ENCODE data around the gene RALGAPA1.
"Not testable (repeated sequence)": the region's sequence is repeated elsewhere in the genome, so short reads cannot be mapped to it uniquely, and the experiment has no call there.

Gene RALGAPA1

DNA sequence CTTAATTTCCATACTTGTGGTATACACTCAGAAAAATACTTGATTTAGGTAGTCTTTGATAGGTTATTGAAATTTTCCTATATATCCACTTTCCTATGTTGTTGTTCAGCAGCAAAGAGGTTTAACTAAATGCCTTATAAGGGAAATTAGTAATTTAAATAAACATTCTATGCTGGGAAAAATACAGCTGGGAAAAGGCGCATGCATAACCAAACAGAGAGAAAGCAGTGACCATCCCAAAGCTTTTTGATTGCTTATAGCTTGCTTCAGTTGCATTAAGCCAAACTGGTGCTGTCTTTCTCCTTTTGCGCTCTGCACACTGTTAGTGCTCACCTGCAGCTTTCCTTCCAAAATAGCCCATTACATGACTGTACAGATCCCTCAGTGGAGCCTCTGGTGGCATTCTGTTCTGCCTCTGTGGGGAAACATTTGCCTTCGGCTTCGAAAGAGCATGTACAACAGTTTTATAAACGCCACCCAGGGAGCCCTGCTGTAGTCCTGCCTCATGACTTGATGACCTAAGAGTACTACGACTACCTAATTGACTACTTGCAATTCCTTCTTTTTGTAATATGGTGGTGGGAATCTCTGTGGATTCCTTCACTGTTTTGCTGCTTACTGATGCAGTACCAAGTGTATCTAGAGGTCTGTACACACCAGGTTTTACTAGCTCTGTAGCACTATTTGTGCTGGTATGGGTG, 120.8 kb downstream of the RALGAPA1 start:
- Histone ChIP-seq H3K27ac (ENCODE audit: low read length) (no peak overlapping the region), H3K4me3 (ENCODE audit: low read length) (no peak overlapping the region), H3K9me3 (ENCODE audit: insufficient read depth, low read depth, low read length) (no peaks in the 10 kb centered on the region), H3K9ac (ENCODE audit: low read depth, low read length) (0 out of 2 replicates have a peak overlapping the region, but pooled peaks have one; percentile 13), H3K36me3 (ENCODE audit: insufficient read depth, low read depth, low read length) (peaks cover 3% of the 10 kb centered on the region; the same call in 1 of the 2 replicates), H3K27me3 (ENCODE audit: insufficient read depth, low read length) (no peaks in the 10 kb centered on the region), H3K4me1 (ENCODE audit: insufficient read depth, low read length) (no peaks in the 10 kb centered on the region)

DNA sequence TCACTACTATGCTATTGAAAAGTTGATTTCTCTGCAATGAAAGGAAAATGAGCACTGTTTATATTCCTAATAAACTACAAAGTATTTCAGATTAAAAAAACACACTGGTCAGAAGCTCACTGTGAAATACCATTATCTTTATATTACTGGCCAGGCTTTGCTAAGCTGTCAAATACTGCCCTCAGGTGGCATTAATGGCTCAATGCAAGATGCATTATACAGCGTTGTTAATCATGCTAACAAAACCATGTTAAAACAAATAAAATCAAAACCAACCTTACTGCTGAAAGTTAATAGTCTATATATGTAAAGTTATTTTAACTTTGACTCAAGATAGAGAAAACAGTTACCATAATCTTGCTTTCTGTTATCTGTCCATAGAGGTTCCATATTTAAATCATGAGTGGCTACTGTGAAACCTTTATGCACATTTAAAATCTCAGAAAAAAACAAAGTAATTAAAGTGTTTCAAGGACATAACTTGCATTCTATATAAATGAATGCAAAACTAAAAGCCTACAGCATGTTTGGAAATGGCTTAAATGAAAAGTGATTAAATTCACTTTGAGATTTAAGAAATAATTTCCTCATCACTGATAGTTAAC, 121.7 kb downstream of the RALGAPA1 start:
- no peak overlapping the region for H3K27ac ChIP-seq (ENCODE audit: low read length)
- H3K9ac ChIP-seq (ENCODE audit: low read depth, low read length), result no peak overlapping the region
- H3K4me3 ChIP-seq (ENCODE audit: low read length), result no peak overlapping the region
- H3K36me3 ChIP-seq (ENCODE audit: insufficient read depth, low read depth, low read length), result peaks cover 3% of the 10 kb centered on the region; the same call in 1 of the 2 replicates
- no peaks in the 10 kb centered on the region for H3K9me3 ChIP-seq (ENCODE audit: insufficient read depth, low read depth, low read length)
- no peaks in the 10 kb centered on the region for H3K4me1 ChIP-seq (ENCODE audit: insufficient read depth, low read length)
- H3K27me3 ChIP-seq (ENCODE audit: insufficient read depth, low read length), result no peaks in the 10 kb centered on the region

GRCh38 chr14:35683688-35684087, 125.4 kb downstream of the RALGAPA1 start:
- not testable (repeated sequence) for H3K36me3 ChIP-seq (ENCODE audit: insufficient read depth, low read depth, low read length); H3K9me3 ChIP-seq (ENCODE audit: insufficient read depth, low read depth, low read length); H3K9ac ChIP-seq (ENCODE audit: low read depth, low read length); H3K27me3 ChIP-seq (ENCODE audit: insufficient read depth, low read length); H3K4me3 ChIP-seq (ENCODE audit: low read length); H3K27ac ChIP-seq (ENCODE audit: low read length); H3K4me1 ChIP-seq (ENCODE audit: insufficient read depth, low read length)

- Histone ChIP-seq H3K9me3 (ENCODE audit: insufficient read depth, low read depth, low read length) (no peaks in the 10 kb centered on the region), H3K4me3 (ENCODE audit: low read length) (no peak overlapping the region), H3K36me3 (ENCODE audit: insufficient read depth, low read depth, low read length) (no peaks in the 10 kb centered on the region), H3K4me1 (ENCODE audit: insufficient read depth, low read length) (no peaks in the 10 kb centered on the region), H3K27me3 (ENCODE audit: insufficient read depth, low read length) (no peaks in the 10 kb centered on the region), H3K27ac (ENCODE audit: low read length) (no peak overlapping the region), H3K9ac (ENCODE audit: low read depth, low read length) (no peak overlapping the region)
These were observed 126.3 kb downstream of the RALGAPA1 start for GRCh38 chr14:35682802-35683201.

- no peak overlapping the region for H3K9ac ChIP-seq (ENCODE audit: low read depth, low read length)
- no peak overlapping the region for H3K27ac ChIP-seq (ENCODE audit: low read length)
- H3K4me3 ChIP-seq (ENCODE audit: low read length), result no peak overlapping the region
- peaks cover 13% of the 10 kb centered on the region for H3K36me3 ChIP-seq (ENCODE audit: insufficient read depth, low read depth, low read length)
- H3K27me3 ChIP-seq (ENCODE audit: insufficient read depth, low read length), result no peaks in the 10 kb centered on the region
- H3K9me3 ChIP-seq (ENCODE audit: insufficient read depth, low read depth, low read length), result no peaks in the 10 kb centered on the region
- H3K4me1 ChIP-seq (ENCODE audit: insufficient read depth, low read length), result no peaks in the 10 kb centered on the region
These were observed 130.6 kb downstream of the RALGAPA1 start for GRCh38 chr14:35678403-35679028.

DNA sequence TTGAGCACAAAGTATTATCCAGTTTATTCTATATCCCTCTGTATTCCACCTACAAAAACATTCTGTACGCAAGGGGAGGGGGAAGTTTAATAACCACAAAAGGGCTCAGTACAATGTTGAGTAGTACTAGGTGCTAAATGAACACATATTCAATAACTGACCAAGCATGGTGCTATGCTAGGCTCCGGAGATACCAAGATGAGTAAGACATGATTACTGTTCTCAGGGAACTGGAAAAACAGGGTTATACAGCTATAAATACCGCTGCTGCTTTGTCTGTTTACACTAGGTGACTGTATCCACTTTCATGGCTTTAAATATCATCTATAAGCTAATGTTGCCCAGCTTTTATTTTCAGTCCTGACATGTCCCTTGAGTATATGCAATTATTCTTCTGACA, 139.3 kb downstream of the RALGAPA1 start:
- H3K9me3 ChIP-seq (ENCODE audit: insufficient read depth, low read depth, low read length), result no peaks in the 10 kb centered on the region
- no peak overlapping the region for H3K27ac ChIP-seq (ENCODE audit: low read length)

DNA sequence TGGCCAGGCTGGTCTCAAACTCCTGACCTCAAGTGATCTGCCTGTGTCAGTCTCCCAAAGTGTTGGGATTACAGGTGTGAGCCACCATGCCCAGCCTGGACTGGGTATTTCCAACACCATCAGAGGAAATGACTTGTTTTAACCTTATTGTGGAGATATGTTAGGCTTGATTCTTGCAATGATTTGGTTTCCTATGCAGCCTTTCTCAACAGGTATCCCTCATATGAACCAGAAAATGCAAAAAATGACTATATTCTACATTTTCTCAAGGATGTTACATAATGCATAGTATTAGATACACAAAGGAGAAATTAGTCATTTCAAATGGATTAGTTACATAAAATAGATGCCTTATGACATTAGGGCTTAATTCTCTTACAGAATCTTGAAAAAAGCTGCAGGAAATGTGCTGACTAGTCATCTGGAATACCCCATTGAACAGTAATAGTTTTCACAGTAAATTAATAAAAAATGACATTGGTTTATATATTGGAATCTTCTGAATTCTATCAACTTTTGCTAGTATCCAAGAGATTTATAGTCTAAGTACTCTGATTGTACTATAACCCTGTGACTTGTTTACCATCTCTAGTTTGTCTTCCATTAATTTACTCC, 142.6 kb downstream of the RALGAPA1 start:
- H3K9ac ChIP-seq (ENCODE audit: low read depth, low read length), result no peak overlapping the region
- no peaks in the 10 kb centered on the region for H3K4me1 ChIP-seq (ENCODE audit: insufficient read depth, low read length)
- no peak overlapping the region for H3K4me3 ChIP-seq (ENCODE audit: low read length)
- no peaks in the 10 kb centered on the region for H3K9me3 ChIP-seq (ENCODE audit: insufficient read depth, low read depth, low read length)
- no peaks in the 10 kb centered on the region for H3K27me3 ChIP-seq (ENCODE audit: insufficient read depth, low read length)
- H3K27ac ChIP-seq (ENCODE audit: low read length), result no peak overlapping the region
- no peaks in the 10 kb centered on the region; the same call in 1 of the 2 replicates for H3K36me3 ChIP-seq (ENCODE audit: insufficient read depth, low read depth, low read length)

More for the DNA sequence above, 139.3 kb downstream of the RALGAPA1 start:
- Histone ChIP-seq H3K27me3 (ENCODE audit: insufficient read depth, low read length) (no peaks in the 10 kb centered on the region), H3K4me3 (ENCODE audit: low read length) (no peak overlapping the region), H3K4me1 (ENCODE audit: insufficient read depth, low read length) (no peaks in the 10 kb centered on the region), H3K36me3 (ENCODE audit: insufficient read depth, low read depth, low read length) (peaks cover 6% of the 10 kb centered on the region), H3K9ac (ENCODE audit: low read depth, low read length) (no peak overlapping the region)

GRCh38 chr14:35661875-35662274, 147.2 kb downstream of the RALGAPA1 start:
- no peak overlapping the region for H3K9ac ChIP-seq (ENCODE audit: low read depth, low read length)
- H3K9me3 ChIP-seq (ENCODE audit: insufficient read depth, low read depth, low read length), result no peaks in the 10 kb centered on the region
- no peaks in the 10 kb centered on the region for H3K4me1 ChIP-seq (ENCODE audit: insufficient read depth, low read length)
- no peak overlapping the region for H3K27ac ChIP-seq (ENCODE audit: low read length)
- no peaks in the 10 kb centered on the region for H3K36me3 ChIP-seq (ENCODE audit: insufficient read depth, low read depth, low read length)
- H3K4me3 ChIP-seq (ENCODE audit: low read length), result no peak overlapping the region
- H3K27me3 ChIP-seq (ENCODE audit: insufficient read depth, low read length), result no peaks in the 10 kb centered on the region

- Histone ChIP-seq H3K9me3 (ENCODE audit: insufficient read depth, low read depth, low read length) (no peaks in the 10 kb centered on the region), H3K9ac (ENCODE audit: low read depth, low read length) (no peak overlapping the region), H3K27me3 (ENCODE audit: insufficient read depth, low read length) (no peaks in the 10 kb centered on the region), H3K36me3 (ENCODE audit: insufficient read depth, low read depth, low read length) (no peaks in the 10 kb centered on the region), H3K4me1 (ENCODE audit: insufficient read depth, low read length) (no peaks in the 10 kb centered on the region), H3K27ac (ENCODE audit: low read length) (no peak overlapping the region), H3K4me3 (ENCODE audit: low read length) (no peak overlapping the region)
These were observed 156.1 kb downstream of the RALGAPA1 start for GRCh38 chr14:35653045-35653444.

GRCh38 chr14:35643513-35643912, 165.6 kb downstream of the RALGAPA1 start:
- no peak overlapping the region for H3K9ac ChIP-seq (ENCODE audit: low read depth, low read length)
- no peaks in the 10 kb centered on the region for H3K9me3 ChIP-seq (ENCODE audit: insufficient read depth, low read depth, low read length)
- no peaks in the 10 kb centered on the region for H3K4me1 ChIP-seq (ENCODE audit: insufficient read depth, low read length)
- no peaks in the 10 kb centered on the region for H3K27me3 ChIP-seq (ENCODE audit: insufficient read depth, low read length)
- no peaks in the 10 kb centered on the region for H3K36me3 ChIP-seq (ENCODE audit: insufficient read depth, low read depth, low read length)
- H3K27ac ChIP-seq (ENCODE audit: low read length), result no peak overlapping the region
- H3K4me3 ChIP-seq (ENCODE audit: low read length), result no peak overlapping the region

DNA sequence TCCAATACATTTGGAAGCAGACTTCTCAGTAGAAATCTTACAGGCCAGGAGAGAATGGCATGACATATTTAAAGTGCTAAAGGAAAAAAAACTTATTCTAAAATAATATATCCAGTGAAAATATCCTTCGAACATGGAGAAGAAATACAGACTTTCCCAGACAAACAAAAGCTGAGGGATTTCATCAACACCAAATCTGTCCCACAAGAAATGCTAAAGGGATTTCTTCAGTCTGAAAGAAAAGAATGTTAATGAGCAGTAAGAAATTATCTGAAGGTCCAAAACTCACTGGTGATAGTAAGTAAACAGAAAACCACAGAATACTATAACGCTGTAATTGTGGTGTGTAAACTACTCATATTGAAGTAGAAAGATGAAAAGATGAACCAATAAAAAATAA, 171.2 kb downstream of the RALGAPA1 start:
- no peak overlapping the region for H3K27ac ChIP-seq (ENCODE audit: low read length)
- H3K27me3 ChIP-seq (ENCODE audit: insufficient read depth, low read length), result no peaks in the 10 kb centered on the region
- H3K4me1 ChIP-seq (ENCODE audit: insufficient read depth, low read length), result no peaks in the 10 kb centered on the region
- no peaks in the 10 kb centered on the region for H3K9me3 ChIP-seq (ENCODE audit: insufficient read depth, low read depth, low read length)
- H3K9ac ChIP-seq (ENCODE audit: low read depth, low read length), result no peak overlapping the region
- no peaks in the 10 kb centered on the region for H3K36me3 ChIP-seq (ENCODE audit: insufficient read depth, low read depth, low read length)
- no peak overlapping the region for H3K4me3 ChIP-seq (ENCODE audit: low read length)

All from iPS-20b (cell line).